ENCODE data around the gene TBC1D24.
A peak's percentile ranks its signal among the peaks of the same experiment; 100 is the strongest.

Gene TBC1D24

GRCh38 chr16:2516391-2517240 is 41.7 kb downstream of the TBC1D24 start:
- Histone ChIP-seq H3K4me3 (ENCODE audit: insufficient read depth, low read length, poor library complexity, severe bottlenecking) (no peak overlapping the region), H3K27ac (ENCODE audit: low read depth, low read length) (peak overlapping the region; percentile 10; the same call in 1 of the 2 replicates), H2AFZ (ENCODE audit: low read depth, low read length, severe bottlenecking) (no peak overlapping the region), H3K9ac (ENCODE audit: low read length) (no peak overlapping the region), H3K4me2 (ENCODE audit: low read depth, low read length, poor library complexity, severe bottlenecking) (peak overlapping the region; percentile 90), H3K27me3 (ENCODE audit: low read length) (no peaks in the 10 kb centered on the region), H3K36me3 (ENCODE audit: low read length) (no peaks in the 10 kb centered on the region), H3K79me2 (ENCODE audit: insufficient read depth, low read length) (peaks cover 68% of the 10 kb centered on the region), H3F3A (ENCODE audit: insufficient read depth) (0 out of 2 replicates have a peak, but pooled peaks cover 7% of the 10 kb centered on the region), H3K9me3 (ENCODE audit: insufficient read depth, low read length) (no peaks in the 10 kb centered on the region), H4K20me1 (ENCODE audit: low read depth, low read length) (no peaks in the 10 kb centered on the region), H3K9me2 (replicated peaks; ENCODE audit: insufficient read depth, low read length) (no peaks in the 10 kb centered on the region)
- TF ChIP-seq CTCF (IDR thresholded peaks at IDR 0.05; ENCODE audit: insufficient read depth, low read length, poor library complexity, severe bottlenecking) (no peak), EZH2phosphoT487 (conservative IDR thresholded peaks at IDR 0.05; ENCODE audit: low read length) (no peak)

- Histone ChIP-seq H3K36me3 (ENCODE audit: low read length) (no peaks in the 10 kb centered on the region), H3K4me2 (ENCODE audit: low read depth, low read length, poor library complexity, severe bottlenecking) (no peak overlapping the region), H2AFZ (ENCODE audit: low read depth, low read length, severe bottlenecking) (no peak overlapping the region), H3K27me3 (ENCODE audit: low read length) (no peaks in the 10 kb centered on the region), H3K4me3 (ENCODE audit: insufficient read depth, low read length, poor library complexity, severe bottlenecking) (no peak overlapping the region), H3F3A (ENCODE audit: insufficient read depth) (0 out of 2 replicates have a peak, but pooled peaks cover 7% of the 10 kb centered on the region), H3K79me2 (ENCODE audit: insufficient read depth, low read length) (peaks cover 68% of the 10 kb centered on the region), H3K9me3 (ENCODE audit: insufficient read depth, low read length) (no peaks in the 10 kb centered on the region), H4K20me1 (ENCODE audit: low read depth, low read length) (no peaks in the 10 kb centered on the region), H3K27ac (ENCODE audit: low read depth, low read length) (no peak overlapping the region), H3K9ac (ENCODE audit: low read length) (no peak overlapping the region), H3K9me2 (replicated peaks; ENCODE audit: insufficient read depth, low read length) (no peaks in the 10 kb centered on the region)
- TF ChIP-seq CTCF (IDR thresholded peaks at IDR 0.05; ENCODE audit: insufficient read depth, low read length, poor library complexity, severe bottlenecking) = no peak
- no peak for TF ChIP-seq EZH2phosphoT487 (conservative IDR thresholded peaks at IDR 0.05; ENCODE audit: low read length)
Measured at GRCh38 chr16:2517954-2518605, 43.2 kb downstream of the TBC1D24 start.

GRCh38 chr16:2518823-2519710 is 44.1 kb downstream of the TBC1D24 start:
- Histone ChIP-seq H4K20me1 (ENCODE audit: low read depth, low read length) (no peaks in the 10 kb centered on the region), H2AFZ (ENCODE audit: low read depth, low read length, severe bottlenecking) (no peak overlapping the region), H3K9me2 (replicated peaks; ENCODE audit: insufficient read depth, low read length) (no peaks in the 10 kb centered on the region), H3K27me3 (ENCODE audit: low read length) (no peaks in the 10 kb centered on the region), H3K4me2 (ENCODE audit: low read depth, low read length, poor library complexity, severe bottlenecking) (no peak overlapping the region), H3K79me2 (ENCODE audit: insufficient read depth, low read length) (peaks cover 65% of the 10 kb centered on the region), H3K9ac (ENCODE audit: low read length) (no peak overlapping the region), H3K4me3 (ENCODE audit: insufficient read depth, low read length, poor library complexity, severe bottlenecking) (no peak overlapping the region), H3K9me3 (ENCODE audit: insufficient read depth, low read length) (no peaks in the 10 kb centered on the region), H3K27ac (ENCODE audit: low read depth, low read length) (no peak overlapping the region), H3K36me3 (ENCODE audit: low read length) (no peaks in the 10 kb centered on the region), H3F3A (ENCODE audit: insufficient read depth) (0 out of 2 replicates have a peak, but pooled peaks cover 7% of the 10 kb centered on the region)
- TF ChIP-seq EZH2phosphoT487 (conservative IDR thresholded peaks at IDR 0.05; ENCODE audit: low read length) (no peak), CTCF (IDR thresholded peaks at IDR 0.05; ENCODE audit: insufficient read depth, low read length, poor library complexity, severe bottlenecking) (no peak)

All from SU-DHL-6 (cell line).